Colon (tissue), 2 donors: Measurements from ENCODE around the gene AGBL1.

Source experiments
- FAIRE-seq: peaks from 2 replicates; lab custom pipeline; 2012; peaks lifted over from hg19 to GRCh38; lab: Jason Lieb, UNC
- donor health status: control.
- donor health status: control.

AGBL1 gene

GRCh38 chr15:86327230-86327865 is 247.7 kb downstream of the AGBL1 start:
- no peak for FAIRE-seq

- no peak for FAIRE-seq
Observed at GRCh38 chr15:86328658-86329057, 249.0 kb downstream of the AGBL1 start.

- FAIRE-seq = no peak
Observed at GRCh38 chr15:86329311-86330013, 249.8 kb downstream of the AGBL1 start.

- FAIRE-seq = no peak
Observed at GRCh38 chr15:86333819-86334218, 254.1 kb downstream of the AGBL1 start.

- FAIRE-seq = no peak
Observed at GRCh38 chr15:86336051-86336788, 256.5 kb downstream of the AGBL1 start.

GRCh38 chr15:86337071-86337470 is 257.4 kb downstream of the AGBL1 start:
- no peak for FAIRE-seq

GRCh38 chr15:86347245-86347644 is 267.6 kb downstream of the AGBL1 start:
- FAIRE-seq = no peak

- FAIRE-seq = no peak
Observed at GRCh38 chr15:86349565-86349964, 269.9 kb downstream of the AGBL1 start.

GRCh38 chr15:86353213-86353612 is 273.5 kb downstream of the AGBL1 start:
- no peak for FAIRE-seq

- no peak for FAIRE-seq
Observed at GRCh38 chr15:86355361-86355760, 275.7 kb downstream of the AGBL1 start.

- FAIRE-seq = no peak
Observed at GRCh38 chr15:86355801-86356200, 276.1 kb downstream of the AGBL1 start.

- FAIRE-seq = no peak
Observed at GRCh38 chr15:86362555-86362954, 282.9 kb downstream of the AGBL1 start.

- FAIRE-seq = no peak
Observed at GRCh38 chr15:86373147-86373546, 293.5 kb downstream of the AGBL1 start.

- FAIRE-seq = no peak
Observed at GRCh38 chr15:86375733-86376280, 296.1 kb downstream of the AGBL1 start.

- no peak for FAIRE-seq
Observed at GRCh38 chr15:86377914-86378313, 298.2 kb downstream of the AGBL1 start.

- no peak for FAIRE-seq
Observed at GRCh38 chr15:86382341-86382740, 302.7 kb downstream of the AGBL1 start.

GRCh38 chr15:86383611-86384010 is 303.9 kb downstream of the AGBL1 start:
- FAIRE-seq = no peak

- FAIRE-seq = no peak
Observed at GRCh38 chr15:86384186-86384585, 304.5 kb downstream of the AGBL1 start.

GRCh38 chr15:86392296-86392695 is 312.6 kb downstream of the AGBL1 start:
- no peak for FAIRE-seq

- FAIRE-seq = no peak
Observed at GRCh38 chr15:86392874-86393273, 313.2 kb downstream of the AGBL1 start.

- no peak for FAIRE-seq
Observed at GRCh38 chr15:86394866-86395265, 315.2 kb downstream of the AGBL1 start.

- no peak for FAIRE-seq
Observed at GRCh38 chr15:86399041-86399954, 319.6 kb downstream of the AGBL1 start.
